GM12878 (cell line): ENCODE measurements around the gene CITED2. TPM values are rescaled to one million over a fixed set of nuclear protein-coding genes. Genes with fewer than 3 reads are reported as not detected.

Experiments
- ATAC-seq: fragments of 200-7000 bp; cut with Tn5 transposase; 3 replicates; pipeline ENCODE4 v1.9.1; 2020; ENCODE audit warnings: mild to moderate bottlenecking, moderate library complexity
- BruUV-seq: library from RNA; stranded (reverse); fragments of 400-500 nt; replicated peaks from 2 replicates; lab custom pipeline; 2021; lab: Mats Ljungman, UMichigan
- CTCF ChIA-PET: fragments of 300-600 bp; sonication (Branson Sonifier 250); formaldehyde crosslinking; extraction: SDS; loops from one replicate; lab custom pipeline; 2021; ENCODE audit warnings: inconsistent platforms; lab: Yijun Ruan, JAX
- POLR2A ChIA-PET: fragments of 350-600 bp; formaldehyde crosslinking; extraction: SDS; loops from one replicate; lab custom pipeline; 2021; ENCODE audit warnings: inconsistent platforms; lab: Charles Lee
- RAD21 ChIA-PET: fragments of 300-600 bp; sonication (Branson Sonifier 250); formaldehyde crosslinking; loops from one replicate; lab custom pipeline; 2023; ENCODE audit warnings: antibody characterized with exemption; ENCODE audit not compliant: unreplicated experiment; lab: Charles Lee
- SMC1A ChIA-PET: fragments of 300-600 bp; sonication (Branson Sonifier 250); formaldehyde crosslinking; loops from one replicate; lab custom pipeline; 2023; ENCODE audit not compliant: unreplicated experiment, uncharacterized antibody; lab: Charles Lee
- DNase-seq: peaks from one replicate; pipeline ENCODE4 v3.0.0-alpha.2; 2011; ENCODE audit warnings: low read depth, low spot score
- FAIRE-seq: peaks from 3 replicates; lab custom pipeline; 2011; peaks lifted over from hg19 to GRCh38; lab: Jason Lieb, UNC
- H2AFZ ChIP-seq: 2 replicates; pipeline ENCODE4 v1.6.0; 2011; ENCODE audit warnings: low read depth, low read length, control low read depth; ENCODE audit not compliant: control insufficient read depth
- H3K27ac ChIP-seq: 2 replicates; pipeline ENCODE4 v1.5.1; 2011; ENCODE audit warnings: control low read depth; ENCODE audit not compliant: control insufficient read depth, insufficient read depth
- H3K27me3 ChIP-seq, 2 experiments: replicated peaks in 1 of 2; 2 replicates each; pipeline versions ENCODE4 v1.6.0 to v1.6.1; 2011; ENCODE audit warnings: low read length in 1 of 2; ENCODE audit not compliant: control insufficient read depth in 2 of 2, insufficient read depth in 2 of 2
- H3K36me3 ChIP-seq, 2 experiments: 2 replicates each; pipeline ENCODE4 v1.5.1; 2011; ENCODE audit warnings: low read length in 1 of 2; ENCODE audit not compliant: control insufficient read depth in 2 of 2, insufficient read depth in 2 of 2
- H3K4me1 ChIP-seq: 2 replicates; pipeline ENCODE4 v1.6.1; 2011; ENCODE audit warnings: mild to moderate bottlenecking, low read length, moderate library complexity, mixed read lengths; ENCODE audit not compliant: control insufficient read depth, insufficient read depth
- H3K4me2 ChIP-seq: 2 replicates; pipeline ENCODE4 v1.6.0; 2011; ENCODE audit warnings: control low read depth; ENCODE audit not compliant: control insufficient read depth, insufficient read depth
- H3K4me3 ChIP-seq: fragments of 200-600 bp; sonication (generic); 2 replicates; pipeline ENCODE4 v1.5.1; 2016
- H3K79me2 ChIP-seq: 2 replicates; pipeline ENCODE4 v1.6.0; 2011; ENCODE audit warnings: low read length; ENCODE audit not compliant: control insufficient read depth, insufficient read depth
- H3K9ac ChIP-seq: 2 replicates; pipeline ENCODE4 v1.8.0; 2011; ENCODE audit warnings: low read length, control low read depth, mixed read lengths; ENCODE audit not compliant: control insufficient read depth, insufficient read depth
- H3K9me3 ChIP-seq: replicated peaks from 3 replicates; pipeline ENCODE4 v1.5.1; 2011; ENCODE audit warnings: mild to moderate bottlenecking, low read length; ENCODE audit not compliant: control insufficient read depth, insufficient read depth
- H4K20me1 ChIP-seq: 2 replicates; pipeline ENCODE4 v1.6.0; 2011; ENCODE audit not compliant: control insufficient read depth, insufficient read depth
- CREB1 ChIP-seq: IDR thresholded peaks from 2 replicates; pipeline ENCODE4 v1.6.1; 2012; ENCODE audit warnings: low read depth, mild to moderate bottlenecking, inconsistent platforms
- DPF2 ChIP-seq: fragments of 450-650 bp; IDR thresholded peaks from 2 replicates; pipeline ENCODE4 v1.6.1; 2017; ENCODE audit warnings: mild to moderate bottlenecking
- E2F8 ChIP-seq: fragments of 450-650 bp; IDR thresholded peaks from 2 replicates; pipeline ENCODE4 v1.6.1; 2018; ENCODE audit warnings: mild to moderate bottlenecking, low read depth, moderate library complexity; ENCODE audit not compliant: partially characterized antibody
- NFXL1 ChIP-seq: fragments of 450-650 bp; IDR thresholded peaks from 2 replicates; pipeline ENCODE4 v1.6.1; 2017; ENCODE audit warnings: antibody characterized with exemption, mild to moderate bottlenecking, borderline replicate concordance
- POLR2A ChIP-seq: IDR thresholded peaks from 2 replicates; pipeline ENCODE4 v1.6.1; 2011; ENCODE audit warnings: low read depth, mild to moderate bottlenecking, low read length
- PRDM15 ChIP-seq: fragments of 450-650 bp; formaldehyde crosslinking; IDR thresholded peaks from 2 replicates; pipeline ENCODE4 v1.4.0; 2020; ENCODE audit warnings: mild to moderate bottlenecking, moderate library complexity
- STAT1 ChIP-seq: fragments of 450-650 bp; conservative IDR thresholded peaks from 2 replicates; pipeline ENCODE4 v1.6.1; 2014; ENCODE audit warnings: antibody characterized with exemption, mild to moderate bottlenecking
- STAT3 ChIP-seq: IDR thresholded peaks from 2 replicates; pipeline ENCODE4 v1.6.1; 2011; ENCODE audit warnings: low read depth, low read length, improper control_type of control experiment
- TCF12 ChIP-seq: IDR thresholded peaks from 2 replicates; pipeline ENCODE4 v1.6.1; 2011; ENCODE audit warnings: low read depth, mild to moderate bottlenecking, low read length
- USF1 ChIP-seq: IDR thresholded peaks from 2 replicates; pipeline ENCODE4 v1.6.1; 2011; ENCODE audit warnings: borderline replicate concordance, low read depth, mild to moderate bottlenecking, moderate library complexity, mixed read lengths, low read length; ENCODE audit not compliant: insufficient read depth; ENCODE audit errors: extremely low read length
- ZNF274 ChIP-seq: IDR thresholded peaks from one replicate; pipeline ENCODE4 v1.8.0; 2011; ENCODE audit not compliant: insufficient read length, insufficient read depth
- ZNF592 ChIP-seq: fragments of 450-650 bp; IDR thresholded peaks from 2 replicates; pipeline ENCODE4 v1.6.1; 2017; ENCODE audit warnings: mild to moderate bottlenecking, moderate library complexity
- WGBS: methylation state at CpG from one replicate; pipeline ENCODE4 v1.1.6; 2016; ENCODE audit warnings: low lambda C conversion rate; ENCODE audit not compliant: insufficient replicate concordance, insufficient coverage; ENCODE audit errors: missing lambda C conversion rate; 5-methylcytosine and 5-hydroxymethylcytosine counted together
- in situ Hi-C: fragments of 300-500 bp; cut with MboI; formaldehyde crosslinking; loops from 9 replicates; pipeline ENCODE4 v1.14.3; 2018; ENCODE audit warnings: mixed read lengths
- intact Hi-C: fragments of 100-400 bp; cut with micrococcal nuclease; formaldehyde crosslinking; loops from one replicate; pipeline ENCODE4 v1.14.2; 2022; ENCODE audit not compliant: unreplicated experiment
- polyA plus RNA-seq, 11 experiments: library from polyadenylated mRNA; depleted of rRNA in 4 of 11; unstranded in 6 of 11; stranded (reverse) in 5 of 11; fragments of >200 nt; fragmentation: Nextera tagmentation in 4 of 11; fragmentation: Illumina TruSeq in 1 of 11; extraction: Ambion mirVana in 4 of 11; extraction: Trizol in 1 of 11; gene quantifications; 1 replicate in 1 of 11; 2 replicates in 10 of 11; pipeline versions ENCODE4 v1.2.1 to v1.2.3, GENCODE V29; 2011 to 2016; ENCODE audit warnings: inconsistent platforms in 2 of 11, missing spikeins in 2 of 11, low read depth in 1 of 11
- total RNA-seq, 4 experiments: library from RNA; depleted of rRNA in 3 of 4; stranded (reverse); fragments of >200 nt in 3 of 4; fragmentation: Illumina TruSeq in 1 of 4; extraction: Trizol in 1 of 4; gene quantifications; 2 replicates each; pipeline versions ENCODE4 v1.2.1 to v1.2.3, GENCODE V29; 2013 to 2021

The CITED2 gene
- total and polyA plus RNA-seq, 10 of the 15 experiments (the other 5 are each of a cell fraction or from before 2014, with no cell fraction given) = 0.08 to 20.0 (median 7.3) TPM

- intact Hi-C loops = no loop called here
- no peak overlapping the region for H3K9ac ChIP-seq
- in situ Hi-C loops = loop anchor here (10.0 kb wide), 1 partner anchor 761 kb away; no protein-coding TSS in a partner anchor
- TF ChIP-seq PRDM15 (CRISPR knock-in tag) = no peak
- TF ChIP-seq CREB1 = no peak
- no peak for TF ChIP-seq POLR2A
- no peak for TF ChIP-seq E2F8
- no peak for TF ChIP-seq ZNF592
- TF ChIP-seq TCF12 = no peak
- no peak for TF ChIP-seq DPF2
- TF ChIP-seq USF1 = no peak
- TF ChIP-seq STAT1 = no peak
- no peak for TF ChIP-seq ZNF274
- no peak for TF ChIP-seq NFXL1
- TF ChIP-seq STAT3 = no peak
Measured at GRCh38 chr6:139355777-139356445, 18.5 kb downstream of the CITED2 start.

More at GRCh38 chr6:139355777-139356445, 18.5 kb downstream of the CITED2 start:
- H3K4me3 ChIP-seq = no peak overlapping the region
- SMC1A ChIA-PET = interaction anchor here (1.0 to 2.2 kb wide), 6 partner anchors 9 to 137 kb away, joined by 3 to 6 read pairs (median 4); no protein-coding TSS in a partner anchor
- no peaks in the 10 kb centered on the region for H3K27me3 ChIP-seq
- FAIRE-seq (no peak), ATAC-seq (no peak), DNase-seq (no peak)
- WGBS = 90% methylated on average over 7 of the region's 7 CpGs
- H3K9me3 ChIP-seq = no peaks in the 10 kb centered on the region; the same call in 2 of the 3 replicates
- H3K79me2 ChIP-seq = no peaks in the 10 kb centered on the region
- H4K20me1 ChIP-seq = no peaks in the 10 kb centered on the region
- RAD21 ChIA-PET = interaction anchor here (0.6 to 2.3 kb wide), 5 partner anchors 9 to 136 kb away, joined by 3 to 11 read pairs (median 5); no protein-coding TSS in a partner anchor
- BruUV-seq = no TSS peak
- POLR2A ChIA-PET = no interaction called here
- no peak overlapping the region for H3K4me2 ChIP-seq
- H2AFZ ChIP-seq = no peak overlapping the region
- no peaks in the 10 kb centered on the region for H3K4me1 ChIP-seq
- H3K27ac ChIP-seq = no peak overlapping the region
- H3K36me3 ChIP-seq = no peaks in the 10 kb centered on the region
- CTCF ChIA-PET = interaction anchor here (0.9 to 5.3 kb wide), 4 partner anchors 9 to 136 kb away, joined by 3 to 30 read pairs (median 6); no protein-coding TSS in a partner anchor
